Testis (tissue), 3 donors: Measurements from ENCODE around the gene INPP5K. TPM values are rescaled to one million over a fixed set of nuclear protein-coding genes. Genes with fewer than 3 reads are reported as not detected.

Source experiments
- DNase-seq: peaks from one replicate; pipeline ENCODE4 v3.0.0-alpha.2; 2019
- H3K27ac ChIP-seq, 2 donors: fragments of 200-600 bp; sonication (generic); one replicate each; pipeline ENCODE4 v1.5.1; 2019
- H3K27me3 ChIP-seq: fragments of 200-600 bp; sonication (generic); one replicate; pipeline ENCODE4 v1.5.1; 2019
- H3K36me3 ChIP-seq: fragments of 200-600 bp; sonication (generic); one replicate; pipeline ENCODE4 v1.5.1; 2017; ENCODE audit warnings: low read depth; ENCODE audit errors: missing control alignments
- H3K4me1 ChIP-seq: fragments of 200-600 bp; sonication (generic); one replicate; pipeline ENCODE4 v1.5.1; 2019
- H3K4me3 ChIP-seq, 2 donors: fragments of 200-600 bp; sonication (generic); one replicate each; pipeline ENCODE4 v1.5.1; 2017 to 2019
- H3K9me3 ChIP-seq: fragments of 200-600 bp; sonication (generic); one replicate; pipeline ENCODE4 v1.5.1; 2017
- CTCF ChIP-seq, 3 experiments: fragments of 450-650 bp in 2 of 3; fragments of 200-600 bp in 1 of 3; sonication (generic) in 1 of 3; IDR thresholded peaks; one replicate each; pipeline ENCODE4 v1.5.1; 2016 to 2019; ENCODE audit warnings: antibody characterized with exemption in 3 of 3, mild to moderate bottlenecking in 2 of 3, moderate library complexity in 1 of 3
- POLR2A ChIP-seq: fragments of 450-650 bp; IDR thresholded peaks from one replicate; pipeline ENCODE4 v1.6.1; 2017; ENCODE audit warnings: antibody characterized with exemption, mild to moderate bottlenecking, moderate library complexity
- WGBS, 2 donors: methylation state at CpG; one replicate each; pipeline ENCODE4 v1.1.5; 2018; 5-methylcytosine and 5-hydroxymethylcytosine counted together
- intact Hi-C: fragments of 100-400 bp; cut with DNase I; formaldehyde crosslinking; loops from one replicate; pipeline ENCODE4 v1.15.1; 2023; ENCODE audit warnings: low total_unique reads
- polyA plus RNA-seq: library from polyadenylated mRNA; stranded (reverse); fragments of 350-450 nt; fragmentation: Illumina TruSeq; extraction: RNeasy Lipid Tissue Mini Kit (QIAGEN cat#74804); gene quantifications from one replicate; pipeline ENCODE4 v1.2.3, GENCODE V29; 2014; ENCODE audit warnings: low read depth, low replicate concordance; ENCODE audit not compliant: insufficient read depth
- total RNA-seq, 2 donors: library from RNA; depleted of rRNA; stranded (reverse); fragments of >200 nt; gene quantifications; one replicate each; pipeline ENCODE4 v1.2.3, GENCODE V29; 2016

The INPP5K gene
- total and polyA plus RNA-seq, 3 donors from 2014 or later = 81.2 to 87.8 (median 83.4) TPM

GRCh38 chr17:1553354-1554266, 37.2 kb upstream of the INPP5K start:
- TF ChIP-seq POLR2A (no peak), CTCF (IDR thresholded peaks at IDR 0.05) (no peak)
- no peaks in the 10 kb centered on the region for H3K36me3 ChIP-seq
- WGBS, 2 donors = 95% methylated on average over 12 of the region's 12 CpGs
- H3K27ac ChIP-seq = no peak overlapping the region
- no peaks in the 10 kb centered on the region for H3K27me3 ChIP-seq
- intact Hi-C loops = no loop called here
- H3K9me3 ChIP-seq = no peaks in the 10 kb centered on the region
- no peak for DNase-seq
- H3K4me1 ChIP-seq = no peaks in the 10 kb centered on the region
- H3K4me3 ChIP-seq = no peak overlapping the region

- H3K27ac ChIP-seq = no peak overlapping the region
- H3K27me3 ChIP-seq = no peaks in the 10 kb centered on the region
- intact Hi-C loops = no loop called here
- no peak for DNase-seq
- H3K4me1 ChIP-seq = no peaks in the 10 kb centered on the region
- no peaks in the 10 kb centered on the region for H3K36me3 ChIP-seq
- TF ChIP-seq CTCF (IDR thresholded peaks at IDR 0.05) (no peak), POLR2A (no peak)
- 93% methylated on average over 11 of the region's 11 CpGs for WGBS, 2 donors
- no peaks in the 10 kb centered on the region for H3K9me3 ChIP-seq
- no peak overlapping the region for H3K4me3 ChIP-seq
These were observed 36.5 kb upstream of the INPP5K start for GRCh38 chr17:1552932-1553331.

- TF ChIP-seq CTCF (IDR thresholded peaks at IDR 0.05) = no peak
- H3K27ac ChIP-seq = no peak overlapping the region
- H3K27me3 ChIP-seq = no peaks in the 10 kb centered on the region
- H3K9me3 ChIP-seq = no peaks in the 10 kb centered on the region
- intact Hi-C loops = no loop called here
- H3K36me3 ChIP-seq = no peaks in the 10 kb centered on the region
- H3K4me3 ChIP-seq = no peak overlapping the region
- 87 to 94% methylated on average over 12 of the region's 12 CpGs for WGBS, 2 donors
- H3K4me1 ChIP-seq = no peaks in the 10 kb centered on the region
- DNase-seq = no peak
These were observed 35.3 kb upstream of the INPP5K start for GRCh38 chr17:1551741-1552140.

GRCh38 chr17:1548032-1548431, 31.6 kb upstream of the INPP5K start:
- Histone ChIP-seq H3K27me3 (no peaks in the 10 kb centered on the region), H3K4me1 (no peaks in the 10 kb centered on the region), H3K36me3 (no peaks in the 10 kb centered on the region), H3K9me3 (no peaks in the 10 kb centered on the region), H3K4me3 (no peak overlapping the region), H3K27ac (no peak overlapping the region)
- 94% methylated on average over 18 of the region's 18 CpGs for WGBS, 2 donors
- DNase-seq = no peak
- intact Hi-C loops = no loop called here
- TF ChIP-seq CTCF (IDR thresholded peaks at IDR 0.05) = no peak
- TF ChIP-seq POLR2A = no peak
